Left lobe of liver (tissue), 2 donors: ENCODE measurements around the gene HRG. TPM values are rescaled to one million over a fixed set of nuclear protein-coding genes. Genes with fewer than 3 reads are reported as not detected.

ENCODE experiments used
- ATAC-seq: fragments of 200-7000 bp; cut with Tn5 transposase; one replicate; pipeline ENCODE4 v1.9.1; 2020; ENCODE audit warnings: mild to moderate bottlenecking, moderate library complexity
- DNase-seq: peaks from one replicate; pipeline ENCODE4 v3.0.0-alpha.2; 2020; ENCODE audit warnings: low spot score
- total RNA-seq: library from RNA; stranded (reverse); gene quantifications from one replicate; pipeline ENCODE4 v1.2.1, GENCODE V29; 2021
- donor health status: DM: no; HTN: no; CAD: no; lungs with moderate emphysema.
- donor health status: DM: no; HTN: yes; CAD: no.

HRG gene
- total RNA-seq, 1 donor from 2014 or later = 324 TPM

DNA sequence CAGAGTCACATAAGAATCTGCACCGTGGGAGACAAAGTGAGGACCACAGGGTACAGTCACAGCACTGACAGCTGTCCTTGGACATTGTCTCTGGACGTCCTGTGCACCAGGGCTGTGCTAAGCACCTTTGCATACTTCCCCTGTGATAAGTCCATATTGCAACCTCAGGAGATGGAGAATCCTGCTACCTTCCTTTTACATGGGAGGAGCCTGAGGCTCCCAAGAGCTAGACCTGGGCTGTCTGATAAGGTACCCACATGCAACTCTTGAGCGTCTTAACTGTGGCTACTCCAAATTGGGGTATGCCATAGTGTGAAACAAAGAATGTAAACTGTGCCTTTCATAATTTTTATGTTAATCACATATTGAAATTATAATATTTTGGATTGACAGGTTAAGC, 28.1 kb upstream of the HRG start:
- no peak for ATAC-seq
- DNase-seq = no peak

DNA sequence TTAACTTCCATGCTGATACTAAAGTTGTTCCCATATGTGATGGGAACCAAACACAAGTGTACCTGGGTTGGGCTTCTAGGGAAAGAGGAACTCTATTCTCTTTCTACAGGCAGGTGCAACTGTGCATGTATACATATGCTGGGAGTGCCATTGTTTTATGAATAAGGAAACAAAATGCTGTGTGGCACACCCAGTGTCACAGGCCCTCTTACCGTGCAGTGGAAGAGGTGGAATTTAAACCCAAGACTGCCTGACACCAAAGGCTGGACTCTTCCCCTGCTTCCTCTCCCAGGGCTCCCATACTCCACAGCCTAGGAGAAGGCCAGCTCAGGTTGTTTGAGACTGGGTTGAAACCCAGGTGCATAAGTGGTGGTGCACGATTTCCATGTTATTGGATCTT, 27.6 kb upstream of the HRG start:
- ATAC-seq (no peak), DNase-seq (no peak)

DNA sequence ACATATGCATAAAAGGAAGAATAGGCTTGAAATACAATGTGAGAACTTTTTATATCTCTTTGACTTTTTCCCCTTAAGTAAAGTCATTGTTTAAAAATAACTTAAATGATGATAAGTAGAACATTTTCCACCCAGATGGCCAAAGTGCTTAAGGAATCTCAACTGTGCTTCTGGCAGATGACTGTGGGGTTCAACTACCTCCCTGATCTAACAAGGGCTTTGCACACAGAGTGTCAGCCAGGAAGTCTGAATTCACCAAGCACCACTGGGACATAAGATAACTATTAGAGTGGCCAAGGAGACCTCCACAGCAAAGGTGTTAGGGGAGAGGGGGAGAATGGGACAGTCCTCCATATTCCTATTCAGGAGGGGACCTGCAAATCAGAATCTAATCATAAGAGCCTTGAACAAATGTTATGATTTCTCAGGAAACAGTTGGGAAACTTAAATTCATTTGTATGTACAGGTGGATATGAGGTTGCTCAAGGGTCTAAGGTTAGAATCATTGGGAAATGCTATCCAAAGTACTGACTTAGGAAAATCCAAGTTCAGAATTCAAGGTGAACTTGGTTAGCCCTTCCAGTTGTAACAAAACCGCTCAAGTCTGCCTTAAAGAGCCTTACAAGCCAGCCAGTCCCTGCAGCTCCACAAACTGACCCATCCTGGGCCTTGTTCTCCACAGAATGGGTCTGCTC, 25.9 kb upstream of the HRG start, which contains the start of gene FETUB:
Gene FETUB (plus strand): TSS at position 622 of the 695 bp plus-strand sequence. CDS start 62 bp downstream, at position 684.
- DNase-seq (no peak), ATAC-seq (peak; percentile 59)

DNA sequence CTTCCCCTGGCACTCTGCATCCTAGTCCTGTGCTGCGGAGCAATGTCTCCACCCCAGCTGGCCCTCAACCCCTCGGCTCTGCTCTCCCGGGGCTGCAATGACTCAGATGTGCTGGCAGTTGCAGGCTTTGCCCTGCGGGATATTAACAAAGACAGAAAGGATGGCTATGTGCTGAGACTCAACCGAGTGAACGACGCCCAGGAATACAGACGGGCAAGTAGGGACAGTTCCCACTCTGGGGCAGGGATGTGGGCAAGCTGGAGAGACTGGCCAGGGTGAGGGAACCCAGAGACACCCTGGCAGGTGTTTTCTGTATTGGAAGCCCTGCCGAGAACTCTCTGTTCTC, 25.4 kb upstream of the HRG start:
- peak; percentile 62 for DNase-seq
- ATAC-seq = peak; percentile 64

DNA sequence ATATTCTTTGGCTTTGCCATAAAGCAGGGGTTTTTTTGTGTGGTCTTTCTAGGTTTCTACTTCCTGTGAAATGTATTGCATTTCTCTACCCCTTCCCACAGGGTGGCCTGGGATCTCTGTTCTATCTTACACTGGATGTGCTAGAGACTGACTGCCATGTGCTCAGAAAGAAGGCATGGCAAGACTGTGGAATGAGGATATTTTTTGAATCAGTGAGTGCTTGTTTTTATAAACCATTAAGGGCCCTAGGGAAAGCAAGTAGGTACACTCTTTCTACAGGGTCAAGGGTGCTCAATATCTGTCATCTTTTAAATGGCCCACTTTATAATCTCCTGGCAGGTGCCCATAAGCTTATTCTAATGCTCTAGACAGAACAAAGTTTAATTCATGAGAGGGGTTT, 24.9 kb upstream of the HRG start:
- DNase-seq = no peak
- peak; percentile 23 for ATAC-seq

DNA sequence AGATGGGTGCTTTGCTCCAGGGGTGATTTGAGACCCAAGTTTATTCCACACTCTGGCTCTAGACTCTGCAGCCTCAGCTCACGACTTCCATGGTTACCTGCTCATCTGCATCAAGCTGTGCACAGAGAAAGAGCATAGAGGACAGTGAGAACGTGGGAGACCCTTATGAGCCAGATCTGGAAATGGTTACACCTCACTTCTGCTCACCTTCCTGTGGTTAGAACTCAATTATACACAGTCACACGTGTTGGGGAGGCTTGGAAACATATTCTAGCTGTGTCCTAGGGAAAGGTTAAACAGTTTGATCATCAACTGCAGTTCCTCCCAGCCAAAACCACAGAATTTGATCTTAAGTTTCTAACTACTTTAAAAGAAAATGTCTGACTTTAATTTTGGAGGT, 23.8 kb upstream of the HRG start:
- DNase-seq (no peak), ATAC-seq (no peak)

DNA sequence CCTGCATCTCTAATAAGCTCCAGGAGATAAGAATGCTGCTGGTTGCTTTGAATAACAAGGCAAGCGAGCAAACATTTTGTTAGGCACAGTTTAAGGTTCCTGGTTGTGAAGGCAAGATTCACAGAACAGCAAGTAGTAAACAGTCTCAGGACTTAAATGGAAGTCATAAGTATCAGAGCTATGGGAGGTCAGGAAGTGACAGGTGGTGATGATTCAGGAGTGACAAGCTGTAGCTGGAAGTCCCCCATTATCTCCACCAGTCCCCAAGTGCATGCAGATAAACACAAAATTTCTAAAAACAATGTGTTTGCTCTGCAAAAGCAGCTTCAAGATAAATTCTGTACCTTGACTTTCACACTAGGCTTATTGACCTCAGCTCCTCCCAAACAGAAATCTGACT, 22.3 kb upstream of the HRG start:
- DNase-seq (no peak), ATAC-seq (no peak)

DNA sequence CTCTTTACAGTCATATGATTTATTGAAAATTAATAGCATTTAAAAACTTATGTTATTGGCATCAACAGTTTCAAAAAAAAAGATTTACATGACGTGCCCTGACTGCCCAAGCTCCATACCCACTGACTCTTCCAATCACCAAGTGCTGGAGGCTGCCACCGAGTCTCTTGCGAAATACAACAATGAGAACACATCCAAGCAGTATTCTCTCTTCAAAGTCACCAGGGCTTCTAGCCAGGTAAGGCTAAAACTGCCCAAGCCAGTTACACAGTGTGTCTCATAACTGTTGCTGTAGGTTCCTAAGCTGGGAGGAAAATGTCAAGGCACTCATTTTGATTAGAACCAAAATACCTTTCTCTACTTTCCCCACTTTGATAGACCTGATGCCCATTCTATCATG, 21.1 kb upstream of the HRG start:
- DNase-seq (peak; percentile 65), ATAC-seq (peak; percentile 68)

DNA sequence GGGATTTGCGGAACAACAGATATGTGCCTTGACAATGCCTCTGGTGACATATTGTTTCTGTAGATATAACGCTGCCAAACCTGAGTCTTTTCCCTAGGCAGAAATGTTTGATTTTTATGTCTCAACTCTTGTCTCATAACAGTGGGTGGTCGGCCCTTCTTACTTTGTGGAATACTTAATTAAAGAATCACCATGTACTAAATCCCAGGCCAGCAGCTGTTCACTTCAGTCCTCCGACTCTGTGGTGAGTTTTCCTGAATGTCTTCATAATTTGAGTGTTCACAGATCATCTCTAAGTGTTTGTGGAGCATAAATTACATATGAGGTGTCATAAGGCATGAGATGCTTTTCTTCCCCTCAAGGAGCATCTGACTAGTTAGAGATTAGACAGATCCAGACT, 19.7 kb upstream of the HRG start:
- no peak for DNase-seq
- no peak for ATAC-seq

DNA sequence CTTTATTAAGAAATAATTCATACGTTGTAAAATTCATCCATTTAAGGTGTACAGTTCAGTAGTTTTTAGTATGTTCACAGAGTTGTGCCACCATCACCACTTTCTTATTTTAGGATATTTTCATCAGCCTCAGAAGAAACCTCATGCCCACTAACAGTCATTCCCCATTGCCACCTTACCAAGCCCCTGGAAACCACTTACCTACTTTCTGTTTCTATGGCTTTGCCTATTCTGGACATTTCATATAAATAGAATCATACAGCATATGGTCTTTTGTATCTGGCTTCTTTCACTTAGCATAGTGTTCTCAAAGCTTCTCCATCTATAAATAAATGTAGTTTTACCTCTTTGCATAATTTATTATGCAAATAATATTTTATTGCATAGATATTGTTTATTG, 19.0 kb upstream of the HRG start:
- ATAC-seq (no peak), DNase-seq (no peak)

DNA sequence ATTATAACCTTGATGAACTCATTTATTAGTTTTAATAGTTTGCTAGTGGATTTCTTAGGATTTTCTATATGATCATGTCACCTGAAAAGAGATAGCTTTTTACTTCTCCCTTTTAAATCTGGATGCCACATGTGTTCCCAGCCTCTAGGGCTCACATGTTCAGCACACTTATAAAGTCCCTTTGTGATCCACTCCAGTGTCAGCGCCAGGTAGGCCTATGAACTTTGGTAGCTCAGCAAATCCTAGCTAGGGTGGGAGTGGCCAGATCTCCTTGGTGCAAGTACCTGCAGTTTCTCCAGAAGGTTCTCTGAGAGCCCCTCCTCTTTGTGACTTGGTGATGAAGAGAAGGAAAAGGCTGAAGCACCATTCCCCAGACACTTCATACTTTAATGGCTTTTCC, 17.0 kb upstream of the HRG start:
- ATAC-seq (peak; percentile 63), DNase-seq (no peak)

DNA sequence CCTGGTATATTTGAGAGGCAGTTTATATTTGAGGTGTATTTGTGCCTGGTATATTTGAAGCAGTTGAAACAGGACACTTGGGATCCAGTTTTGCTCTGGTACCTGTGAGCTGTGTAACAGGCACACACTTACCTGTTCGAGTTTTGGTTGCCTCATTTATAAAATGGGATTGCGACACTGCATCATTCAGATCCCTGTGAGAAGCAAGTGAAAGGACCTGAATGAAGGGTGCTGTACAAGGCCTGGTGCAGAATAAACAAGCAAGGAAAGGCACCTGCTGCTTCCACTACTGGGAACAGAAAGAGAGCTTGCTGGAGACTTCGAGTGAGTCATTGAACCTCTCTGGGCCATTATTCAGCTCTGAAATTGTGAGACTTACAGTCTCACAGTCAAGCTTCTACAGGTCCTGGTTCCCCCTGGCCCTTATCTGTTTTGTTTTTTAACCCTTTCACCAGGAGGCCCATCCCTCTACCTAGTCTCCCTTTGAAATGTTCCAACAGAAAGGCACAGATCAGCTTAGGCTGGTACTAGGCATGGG, 14.1 kb upstream of the HRG start:
- no peak for DNase-seq

DNA sequence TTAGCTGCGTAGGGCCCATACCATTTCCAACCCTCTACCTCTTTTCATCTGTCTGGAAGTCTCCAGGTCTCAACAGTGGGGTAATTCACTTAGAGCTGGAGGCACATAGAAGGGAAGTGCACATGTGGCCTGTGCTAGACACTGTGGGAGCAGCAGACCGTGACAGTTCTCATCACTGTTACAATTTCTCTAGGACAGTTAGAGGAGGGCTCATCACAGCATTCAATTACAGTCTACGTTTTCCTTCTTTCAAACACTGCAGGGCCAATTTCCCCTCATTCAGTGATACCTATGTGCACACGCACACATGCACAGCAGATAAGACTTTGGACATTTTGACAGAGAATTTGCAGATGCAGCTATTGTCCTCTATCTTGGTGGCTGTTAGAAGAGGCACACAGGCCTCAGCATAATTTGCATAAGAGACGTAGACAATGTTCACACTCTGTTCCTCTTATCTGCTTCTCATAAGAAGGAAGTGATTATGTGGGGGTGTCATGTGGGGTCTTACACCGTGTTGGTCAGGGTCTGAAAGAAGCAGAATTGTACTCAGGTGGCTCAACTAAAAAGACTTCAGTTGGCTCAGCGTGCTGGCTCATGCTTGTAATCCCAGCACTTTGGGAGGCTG, 12.6 kb upstream of the HRG start:
- DNase-seq (no peak), ATAC-seq (no peak)

More for the DNA sequence above, 14.1 kb upstream of the HRG start:
- ATAC-seq = no peak

DNA sequence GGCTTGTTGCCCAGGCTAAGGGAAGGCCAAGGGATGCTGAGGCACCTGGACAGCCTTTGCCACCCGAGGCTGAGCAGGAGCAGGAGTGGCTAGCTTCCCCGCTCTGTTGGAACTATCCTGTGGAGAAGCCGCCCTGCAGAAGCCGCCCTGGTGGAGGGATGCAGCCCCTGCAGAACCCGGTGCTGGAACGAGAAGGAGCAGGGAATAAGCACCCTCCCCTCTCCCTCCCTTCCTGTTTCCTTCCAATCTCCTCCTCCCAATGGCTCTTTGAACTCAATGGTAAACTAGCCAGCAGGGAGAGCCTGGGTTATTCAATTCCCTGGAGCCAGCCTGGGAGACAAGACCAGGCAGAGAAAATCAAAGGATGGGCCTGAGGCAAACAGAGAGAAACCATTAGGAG, 11.8 kb upstream of the HRG start:
- DNase-seq = no peak
- ATAC-seq = peak; percentile 80

DNA sequence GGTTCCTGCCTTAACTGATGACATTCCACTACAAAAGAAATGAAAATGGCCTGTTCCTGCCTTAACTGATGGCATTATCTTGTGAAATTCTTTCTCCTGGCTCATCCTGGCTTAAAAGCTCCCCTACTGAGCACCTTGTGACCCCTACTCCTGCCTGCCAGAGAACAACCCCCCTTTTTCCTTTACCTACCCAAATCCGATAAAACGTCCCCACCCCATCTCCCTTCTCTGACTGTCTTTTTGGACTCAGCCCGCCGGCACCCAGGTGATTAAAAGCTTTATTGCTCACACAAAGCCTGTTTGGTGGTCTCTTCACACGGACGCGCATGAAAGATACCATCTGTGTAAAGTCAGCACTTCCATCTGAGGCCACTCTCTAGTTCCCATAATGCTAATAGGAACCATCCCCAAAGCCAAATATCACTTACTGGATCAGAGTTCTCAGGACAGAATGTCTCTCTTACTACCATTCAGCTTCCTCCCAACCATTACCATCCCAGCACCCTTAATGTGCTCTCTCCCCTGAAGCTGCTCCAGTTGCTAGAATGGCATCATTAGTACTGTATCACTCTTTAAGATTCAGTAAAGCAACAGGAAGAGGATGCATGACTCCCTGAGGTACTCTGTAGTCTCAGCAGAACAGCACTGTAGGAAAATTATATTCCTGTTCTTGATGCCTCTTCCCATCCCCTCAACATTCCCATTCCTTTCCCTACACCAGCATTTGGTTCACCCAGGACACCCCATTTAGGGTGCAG, 2.3 kb upstream of the HRG start:
- no peak for DNase-seq
- no peak for ATAC-seq

DNA sequence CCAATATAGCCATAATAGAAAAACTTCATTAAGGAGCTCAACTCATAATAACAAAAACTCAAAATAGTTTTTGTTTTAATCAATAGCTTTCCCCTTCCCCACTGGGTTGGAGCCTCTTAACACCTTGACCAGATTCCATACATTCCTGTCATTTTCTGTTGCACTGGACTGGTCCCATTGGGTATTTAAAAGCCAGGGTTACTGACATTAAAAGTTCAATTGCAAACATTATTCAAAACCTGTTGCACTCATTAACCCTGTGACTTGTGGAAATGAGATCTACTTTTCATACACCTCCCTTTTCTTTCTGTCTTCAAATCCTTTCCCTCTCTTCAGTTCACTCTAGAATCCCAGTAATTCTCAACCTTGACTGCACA, 1.7 kb upstream of the HRG start:
- DNase-seq (no peak), ATAC-seq (no peak)

DNA sequence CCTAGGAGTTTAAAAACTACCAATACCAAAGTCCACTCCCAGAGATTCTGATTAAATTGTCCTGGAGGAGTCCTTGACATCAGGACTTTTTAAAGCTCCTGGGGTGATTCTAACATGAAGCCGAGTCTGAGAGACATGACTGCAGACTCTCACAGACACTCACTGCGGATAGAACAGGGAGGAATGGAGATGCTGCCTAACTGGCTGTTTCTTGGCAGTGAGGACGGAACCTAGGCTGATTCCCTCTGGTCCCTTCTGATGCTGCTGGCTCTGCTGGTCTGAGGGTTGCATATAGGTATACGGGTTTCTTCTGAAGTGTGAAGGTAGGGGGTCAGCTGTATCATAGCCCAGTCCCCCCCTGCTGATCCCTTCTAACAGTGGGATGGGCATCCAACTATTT, 1.3 kb upstream of the HRG start:
- DNase-seq (no peak), ATAC-seq (peak; percentile 21)

DNA sequence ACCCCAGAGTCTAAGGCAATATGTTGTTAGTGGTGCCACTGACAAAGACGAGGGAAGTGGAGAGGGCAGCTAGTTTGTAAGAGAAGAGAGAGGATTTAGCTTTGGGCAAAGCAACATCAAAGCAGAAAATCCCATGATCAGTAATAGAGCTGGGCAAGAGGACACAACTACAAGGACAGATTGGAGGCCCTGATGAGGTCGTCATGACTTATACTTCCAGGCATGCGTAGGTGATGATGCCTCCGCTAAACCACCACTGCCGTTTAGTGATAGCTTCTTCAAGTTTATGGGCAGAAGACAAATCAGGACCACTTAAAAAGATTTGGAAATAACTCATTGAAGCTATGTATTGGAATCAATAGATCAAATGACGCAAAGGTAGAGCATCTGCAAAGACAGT, 2.6 kb downstream of the HRG start:
- no peak for DNase-seq
- no peak for ATAC-seq

DNA sequence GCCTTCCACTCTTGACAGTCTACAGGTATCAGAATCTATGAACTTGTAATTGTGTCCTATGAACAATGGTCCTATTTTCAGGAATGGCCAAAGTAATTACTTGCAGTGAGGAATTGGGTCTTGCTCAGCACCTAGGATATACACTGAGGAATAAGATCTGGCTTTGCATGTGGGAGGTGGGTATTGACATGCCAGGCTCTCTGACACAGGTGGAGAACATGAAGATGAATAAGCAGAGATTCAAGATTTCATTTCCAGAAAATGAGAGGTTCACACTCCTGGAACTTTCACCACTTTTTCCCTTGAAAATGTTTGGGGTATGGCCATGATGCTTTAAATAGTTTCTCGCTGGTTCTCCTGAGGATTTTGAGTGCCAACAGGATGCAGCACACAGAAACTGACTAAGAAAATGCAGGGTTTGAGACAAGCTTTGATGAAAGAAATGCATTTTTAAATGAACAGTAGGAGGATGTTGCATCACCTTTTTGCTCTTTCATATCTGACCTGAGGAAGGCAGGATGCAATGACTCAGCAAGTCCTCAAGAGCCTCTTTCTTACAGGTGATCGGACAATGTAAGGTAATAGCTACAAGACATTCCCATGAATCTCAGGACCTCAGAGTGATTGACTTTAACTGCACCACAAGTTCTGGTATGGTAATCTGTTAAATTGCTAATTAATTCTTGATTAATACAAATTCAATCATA, 3.7 kb downstream of the HRG start:
- no peak for ATAC-seq
- DNase-seq = no peak

DNA sequence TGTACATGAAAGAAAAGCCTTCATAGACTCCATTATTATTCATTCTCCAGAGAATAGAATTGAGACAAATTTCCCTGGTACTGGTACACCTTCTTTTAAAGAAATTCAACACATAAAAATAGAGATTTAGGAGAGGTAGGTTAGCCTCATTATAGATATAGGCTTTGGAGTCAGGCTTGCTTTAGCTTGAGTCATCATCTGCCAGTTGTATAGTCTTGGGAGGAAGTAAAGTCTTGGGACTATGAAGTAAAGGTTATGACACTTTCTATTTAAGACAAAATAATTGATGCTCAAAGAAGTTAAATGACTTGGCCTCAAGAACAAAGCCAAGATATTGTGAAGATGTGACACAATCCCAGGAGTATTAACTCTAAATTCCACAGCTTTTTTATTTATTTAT, 4.3 kb downstream of the HRG start:
- ATAC-seq (no peak), DNase-seq (no peak)

DNA sequence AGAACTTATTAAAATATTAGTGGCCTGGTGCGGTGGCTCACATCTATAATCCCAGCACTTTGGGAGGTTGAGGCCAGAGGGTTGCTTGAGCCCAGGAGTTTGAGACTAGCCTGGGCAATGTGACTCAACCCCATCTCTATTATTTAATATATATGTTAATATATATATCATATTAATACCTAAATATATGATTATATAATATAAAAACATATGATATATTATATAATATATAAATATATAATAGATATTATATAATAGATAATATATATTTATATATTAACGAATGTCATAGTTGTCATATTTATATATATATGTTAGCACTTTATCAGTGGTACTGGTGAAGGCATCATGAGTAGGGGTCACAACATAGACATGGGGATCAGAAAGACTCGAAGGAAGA, 5.2 kb downstream of the HRG start:
- no peak for ATAC-seq
- DNase-seq = no peak
